GM23248 (cell line): ENCODE data around the gene PARL. TPM values are rescaled to one million over a fixed set of nuclear protein-coding genes. Genes with fewer than 3 reads are reported as not detected.

ENCODE experiments used
- DNase-seq: peaks from one replicate; pipeline ENCODE4 v3.0.0-alpha.2; 2015
- H2AFZ ChIP-seq: fragments of 200-600 bp; sonication (generic); 2 replicates; pipeline ENCODE4 v1.6.1; 2016; ENCODE audit warnings: antibody characterized with exemption
- H3F3A ChIP-seq: fragments of 200-600 bp; sonication (generic); 2 replicates; pipeline ENCODE4 v1.6.1; 2016; ENCODE audit warnings: mild to moderate bottlenecking, antibody characterized with exemption, mixed run types; ENCODE audit not compliant: insufficient read depth
- H3K27ac ChIP-seq: fragments of 200-600 bp; sonication (generic); 2 replicates; pipeline ENCODE4 v1.5.1; 2016; ENCODE audit warnings: mild to moderate bottlenecking
- H3K27me3 ChIP-seq: fragments of 200-600 bp; sonication (generic); replicated peaks from 2 replicates; pipeline ENCODE4 v1.6.1; 2016; ENCODE audit warnings: mild to moderate bottlenecking; ENCODE audit not compliant: insufficient read depth
- H3K36me3 ChIP-seq: fragments of 200-600 bp; sonication (generic); 2 replicates; pipeline ENCODE4 v1.6.1; 2016; ENCODE audit warnings: low read depth, mild to moderate bottlenecking
- H3K4me1 ChIP-seq: fragments of 200-600 bp; sonication (generic); 2 replicates; pipeline ENCODE4 v1.6.1; 2016; ENCODE audit warnings: mild to moderate bottlenecking; ENCODE audit not compliant: insufficient read depth
- H3K4me2 ChIP-seq: fragments of 200-600 bp; sonication (generic); one replicate; pipeline ENCODE4 v1.6.1; 2016; ENCODE audit warnings: mild to moderate bottlenecking; ENCODE audit not compliant: unreplicated experiment
- H3K4me3 ChIP-seq: fragments of 200-600 bp; sonication (generic); 2 replicates; pipeline ENCODE4 v1.5.1; 2016; ENCODE audit warnings: mild to moderate bottlenecking
- H3K79me2 ChIP-seq: fragments of 200-600 bp; sonication (generic); 2 replicates; pipeline ENCODE4 v1.6.1; 2016; ENCODE audit warnings: mild to moderate bottlenecking; ENCODE audit not compliant: insufficient read depth
- H3K9ac ChIP-seq: fragments of 200-600 bp; sonication (generic); 2 replicates; pipeline ENCODE4 v1.6.1; 2016; ENCODE audit warnings: mild to moderate bottlenecking
- H3K9me2 ChIP-seq: fragments of 200-600 bp; sonication (generic); 2 replicates; pipeline ENCODE4 v1.6.1; 2016; ENCODE audit warnings: mixed run types, mild to moderate bottlenecking, moderate library complexity; ENCODE audit not compliant: insufficient read depth
- H3K9me3 ChIP-seq: fragments of 200-600 bp; sonication (generic); one replicate; pipeline ENCODE4 v1.6.1; 2017; ENCODE audit warnings: low read depth
- H4K20me1 ChIP-seq: fragments of 200-600 bp; sonication (generic); 2 replicates; pipeline ENCODE4 v1.6.0; 2016; ENCODE audit not compliant: insufficient read depth
- EZH2 ChIP-seq: fragments of 200-600 bp; sonication (generic); IDR thresholded peaks from 2 replicates; pipeline ENCODE4 v1.6.1; 2018; ENCODE audit warnings: antibody characterized with exemption, mild to moderate bottlenecking; ENCODE audit not compliant: insufficient read depth, poor library complexity, severe bottlenecking
- EZH2phosphoT487 ChIP-seq: fragments of 200-600 bp; sonication (generic); IDR thresholded peaks from 2 replicates; pipeline ENCODE4 v1.6.1; 2018; ENCODE audit warnings: antibody characterized with exemption, moderate library complexity, mild to moderate bottlenecking, low read depth; ENCODE audit not compliant: insufficient read depth
- WGBS, 2 experiments: methylation state at CpG; one replicate each; pipeline ENCODE4 v1.1.6; 2015 to 2017; ENCODE audit warnings: low lambda C conversion rate in 2 of 2, low coverage in 1 of 2; ENCODE audit errors: missing lambda C conversion rate in 2 of 2; 5-methylcytosine and 5-hydroxymethylcytosine counted together
- in situ Hi-C: fragments of 300-500 bp; cut with MboI; formaldehyde crosslinking; loops from 2 replicates; pipeline ENCODE4 v1.15.0; 2020
- polyA plus RNA-seq: library from polyadenylated mRNA; unstranded; fragments of >200 nt; fragmentation: Nextera tagmentation; extraction: Ambion mirVana; gene quantifications from 2 replicates; pipeline ENCODE4 v1.2.1, GENCODE V29; 2016
- total RNA-seq: library from RNA; depleted of rRNA; stranded (reverse); fragments of >200 nt; shearing (Covaris generic); gene quantifications from 2 replicates; pipeline ENCODE4 v1.2.3, GENCODE V29; 2014

The PARL gene
- total and polyA plus RNA-seq, 2 experiments from 2014 or later: 35.9 to 61.7 TPM

GRCh38 chr3:183822631-183823030 lies 62.0 kb downstream of the PARL start:
- H3K4me3 ChIP-seq: no peak overlapping the region
- TF ChIP-seq EZH2 (no peak), EZH2phosphoT487 (no peak)
- in situ Hi-C loops: no loop called here
- peaks cover 8% of the 10 kb centered on the region for H3F3A ChIP-seq
- no peaks in the 10 kb centered on the region for H4K20me1 ChIP-seq
- no peak overlapping the region for H3K27ac ChIP-seq
- no peak overlapping the region for H3K4me2 ChIP-seq
- H3K27me3 ChIP-seq: no peaks in the 10 kb centered on the region
- H3K36me3 ChIP-seq: no peaks in the 10 kb centered on the region
- no peaks in the 10 kb centered on the region for H3K4me1 ChIP-seq
- 93 to 94% methylated on average over 13 of the region's 13 CpGs for WGBS, 2 experiments
- H3K9me3 ChIP-seq: no peaks in the 10 kb centered on the region
- H3K79me2 ChIP-seq: no peaks in the 10 kb centered on the region
- H2AFZ ChIP-seq: no peak overlapping the region
- no peak for DNase-seq
- no peak overlapping the region for H3K9ac ChIP-seq
- H3K9me2 ChIP-seq: no peaks in the 10 kb centered on the region

GRCh38 chr3:183819831-183820230 lies 64.8 kb downstream of the PARL start:
- Histone ChIP-seq H3K4me1 (no peaks in the 10 kb centered on the region), H3K9me2 (no peaks in the 10 kb centered on the region), H3K4me2 (no peak overlapping the region), H3K9me3 (no peaks in the 10 kb centered on the region), H3K79me2 (no peaks in the 10 kb centered on the region), H3F3A (no peaks in the 10 kb centered on the region), H3K27me3 (no peaks in the 10 kb centered on the region), H3K36me3 (no peaks in the 10 kb centered on the region), H3K9ac (no peak overlapping the region), H4K20me1 (no peaks in the 10 kb centered on the region), H3K4me3 (no peak overlapping the region), H2AFZ (no peak overlapping the region), H3K27ac (no peak overlapping the region)
- TF ChIP-seq EZH2 (no peak), EZH2phosphoT487 (no peak)
- WGBS, 2 experiments: 74 to 78% methylated on average over 6 of the region's 6 CpGs
- DNase-seq: no peak
- in situ Hi-C loops: no loop called here

GRCh38 chr3:183818706-183819624 lies 65.7 kb downstream of the PARL start:
- no peaks in the 10 kb centered on the region for H3K9me2 ChIP-seq
- no peak for TF ChIP-seq EZH2phosphoT487
- TF ChIP-seq EZH2: no peak
- in situ Hi-C loops: no loop called here
- no peak for DNase-seq
- H3K4me3 ChIP-seq: no peak overlapping the region
- no peaks in the 10 kb centered on the region for H3K36me3 ChIP-seq
- H3K79me2 ChIP-seq: no peaks in the 10 kb centered on the region
- H3K27ac ChIP-seq: no peak overlapping the region
- H3K9ac ChIP-seq: no peak overlapping the region
- H3K4me2 ChIP-seq: no peak overlapping the region
- no peak overlapping the region for H2AFZ ChIP-seq
- 83 to 89% methylated on average over 23 to 25 of the region's 25 CpGs for WGBS, 2 experiments
- H3K27me3 ChIP-seq: no peaks in the 10 kb centered on the region
- no peaks in the 10 kb centered on the region for H3F3A ChIP-seq
- no peaks in the 10 kb centered on the region for H4K20me1 ChIP-seq
- no peaks in the 10 kb centered on the region for H3K4me1 ChIP-seq
- no peaks in the 10 kb centered on the region for H3K9me3 ChIP-seq

- Histone ChIP-seq H3F3A (no peaks in the 10 kb centered on the region), H3K79me2 (no peaks in the 10 kb centered on the region), H3K4me1 (no peaks in the 10 kb centered on the region), H3K9me3 (no peaks in the 10 kb centered on the region), H3K27me3 (no peaks in the 10 kb centered on the region), H3K4me3 (no peak overlapping the region), H3K9ac (no peak overlapping the region), H4K20me1 (no peaks in the 10 kb centered on the region), H2AFZ (no peak overlapping the region), H3K36me3 (no peaks in the 10 kb centered on the region), H3K9me2 (no peaks in the 10 kb centered on the region), H3K27ac (no peak overlapping the region), H3K4me2 (no peak overlapping the region)
- no peak for DNase-seq
- in situ Hi-C loops: no loop called here
- 75 to 79% methylated on average over 14 of the region's 14 CpGs for WGBS, 2 experiments
- TF ChIP-seq EZH2 (no peak), EZH2phosphoT487 (no peak)
These were observed 66.5 kb downstream of the PARL start for GRCh38 chr3:183818041-183818620.
